Caco-2 (cell line): ENCODE data around the gene MAPT. TPM values are rescaled to one million over a fixed set of nuclear protein-coding genes. Genes with fewer than 3 reads are reported as not detected.

Source experiments
- BruUV-seq: library from RNA; stranded (reverse); fragments of 400-500 nt; replicated peaks from 2 replicates; lab custom pipeline; 2021; lab: Mats Ljungman, UMichigan
- CTCF ChIA-PET: fragments of 300-600 bp; sonication (Branson Sonifier 250); formaldehyde crosslinking; loops from one replicate; lab custom pipeline; 2022; ENCODE audit warnings: antibody characterized with exemption; lab: Charles Lee
- POLR2A ChIA-PET: fragments of 300-600 bp; sonication (Branson Sonifier 250); formaldehyde crosslinking; loops from one replicate; lab custom pipeline; 2022; ENCODE audit warnings: antibody characterized with exemption; lab: Charles Lee
- DNase-seq, 2 experiments: peaks; one replicate each; pipeline versions ENCODE4 v3.0.0 to v3.0.0-alpha.2; 2020 to 2022
- H3K27me3 ChIP-seq: replicated peaks from 2 replicates; pipeline ENCODE4 v1.6.0; 2011; ENCODE audit warnings: low read length; ENCODE audit not compliant: control insufficient read depth, insufficient read depth
- H3K36me3 ChIP-seq: 2 replicates; pipeline ENCODE4 v1.5.1; 2011; ENCODE audit warnings: low read length; ENCODE audit not compliant: control insufficient read depth, insufficient read depth
- H3K4me1 ChIP-seq: fragments of 250-450 bp; sonication (Bioruptor Pico); 2 replicates; pipeline ENCODE4 v1.5.1; 2020; ENCODE audit warnings: mild to moderate bottlenecking
- H3K4me3 ChIP-seq: 2 replicates; pipeline ENCODE4 v1.5.1; 2011; ENCODE audit warnings: low read depth, mild to moderate bottlenecking, control low read depth, low read length
- H3K9me3 ChIP-seq: fragments of 250-450 bp; sonication (Bioruptor Pico); 2 replicates; pipeline ENCODE4 v1.5.1; 2020; ENCODE audit warnings: mild to moderate bottlenecking, moderate library complexity
- H3K27ac Mint-ChIP-seq: one replicate; pipeline ENCODE4 v1.8.0; 2022; ENCODE audit warnings: mixed read lengths; ENCODE audit not compliant: unreplicated experiment
- H3K27me3 Mint-ChIP-seq: one replicate; pipeline ENCODE4 v1.8.0; 2022; ENCODE audit warnings: mixed read lengths; ENCODE audit not compliant: insufficient read depth, unreplicated experiment
- H3K36me3 Mint-ChIP-seq: one replicate; pipeline ENCODE4 v1.8.0; 2022; ENCODE audit warnings: mild to moderate bottlenecking, mixed read lengths; ENCODE audit not compliant: insufficient read depth, unreplicated experiment
- H3K4me1 Mint-ChIP-seq: one replicate; pipeline ENCODE4 v1.8.0; 2022; ENCODE audit warnings: low read depth, mixed read lengths; ENCODE audit not compliant: unreplicated experiment
- H3K4me3 Mint-ChIP-seq: one replicate; pipeline ENCODE4 v1.8.0; 2022; ENCODE audit warnings: mild to moderate bottlenecking, moderate library complexity, mixed read lengths; ENCODE audit not compliant: unreplicated experiment
- H3K9me3 Mint-ChIP-seq: one replicate; pipeline ENCODE4 v1.8.0; 2022; ENCODE audit warnings: mixed read lengths; ENCODE audit not compliant: unreplicated experiment
- intact Hi-C: fragments of 100-400 bp; cut with micrococcal nuclease; formaldehyde crosslinking; loops from one replicate; pipeline ENCODE4 v1.10.0; 2022; ENCODE audit not compliant: unreplicated experiment
- total RNA-seq: library from RNA; stranded (reverse); gene quantifications from 2 replicates; pipeline ENCODE4 v1.2.3, GENCODE V29; 2022
- TF ChIP-seq, protein P1 (sequence below), 2 experiments: fragments of 200-600 bp in 1 of 2; IDR thresholded peaks; 1 replicate in 1 of 2; 2 replicates in 1 of 2; pipeline versions ENCODE4 v1.5.1 to v1.8.0; 2011 to 2022; ENCODE audit warnings: antibody characterized with exemption in 1 of 2, control low read depth in 1 of 2, inconsistent platforms in 1 of 2, low read depth in 1 of 2, low read length in 1 of 2, mild to moderate bottlenecking in 1 of 2, moderate library complexity in 1 of 2; ENCODE audit not compliant: insufficient read depth in 1 of 2, severe bottlenecking in 1 of 2, unreplicated experiment in 1 of 2

Gene MAPT
- total RNA-seq, 1 experiment from 2014 or later = 0.95 TPM

- no peak for DNase-seq
- Mint-ChIP-seq H3K4me1 (peaks cover 14% of the 10 kb centered on the region), H3K4me3 (no peak overlapping the region), H3K36me3 (no peaks in the 10 kb centered on the region), H3K27ac (no peak overlapping the region), H3K9me3 (no peaks in the 10 kb centered on the region), H3K27me3 (no peaks in the 10 kb centered on the region)
- Histone ChIP-seq H3K9me3 (no peaks in the 10 kb centered on the region), H3K36me3 (no peaks in the 10 kb centered on the region), H3K4me1 (peaks cover 16% of the 10 kb centered on the region), H3K27me3 (no peaks in the 10 kb centered on the region), H3K4me3 (no peak overlapping the region)
- intact Hi-C loops = no loop called here
- ChIA-PET POLR2A (no interaction called here), CTCF (no interaction called here)
- BruUV-seq = no TSS peak
- TF ChIP-seq, protein P1, sequence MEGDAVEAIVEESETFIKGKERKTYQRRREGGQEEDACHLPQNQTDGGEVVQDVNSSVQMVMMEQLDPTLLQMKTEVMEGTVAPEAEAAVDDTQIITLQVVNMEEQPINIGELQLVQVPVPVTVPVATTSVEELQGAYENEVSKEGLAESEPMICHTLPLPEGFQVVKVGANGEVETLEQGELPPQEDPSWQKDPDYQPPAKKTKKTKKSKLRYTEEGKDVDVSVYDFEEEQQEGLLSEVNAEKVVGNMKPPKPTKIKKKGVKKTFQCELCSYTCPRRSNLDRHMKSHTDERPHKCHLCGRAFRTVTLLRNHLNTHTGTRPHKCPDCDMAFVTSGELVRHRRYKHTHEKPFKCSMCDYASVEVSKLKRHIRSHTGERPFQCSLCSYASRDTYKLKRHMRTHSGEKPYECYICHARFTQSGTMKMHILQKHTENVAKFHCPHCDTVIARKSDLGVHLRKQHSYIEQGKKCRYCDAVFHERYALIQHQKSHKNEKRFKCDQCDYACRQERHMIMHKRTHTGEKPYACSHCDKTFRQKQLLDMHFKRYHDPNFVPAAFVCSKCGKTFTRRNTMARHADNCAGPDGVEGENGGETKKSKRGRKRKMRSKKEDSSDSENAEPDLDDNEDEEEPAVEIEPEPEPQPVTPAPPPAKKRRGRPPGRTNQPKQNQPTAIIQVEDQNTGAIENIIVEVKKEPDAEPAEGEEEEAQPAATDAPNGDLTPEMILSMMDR (IDR thresholded peaks at IDR 0.05; ENCODE audit: insufficient read depth in 1 of 2, low read depth in 1 of 2, low read length in 1 of 2, severe bottlenecking in 1 of 2, unreplicated experiment in 1 of 2) = no peak
Measured at GRCh38 chr17:45869676-45870341, 24.5 kb upstream of the MAPT start.

GRCh38 chr17:45870342-45870974, 23.9 kb upstream of the MAPT start:
- Mint-ChIP-seq H3K9me3 (no peaks in the 10 kb centered on the region), H3K4me1 (peaks cover 7% of the 10 kb centered on the region), H3K4me3 (no peak overlapping the region), H3K36me3 (no peaks in the 10 kb centered on the region), H3K27me3 (no peaks in the 10 kb centered on the region), H3K27ac (no peak overlapping the region)
- Histone ChIP-seq H3K4me3 (no peak overlapping the region), H3K27me3 (no peaks in the 10 kb centered on the region), H3K9me3 (no peaks in the 10 kb centered on the region), H3K36me3 (no peaks in the 10 kb centered on the region), H3K4me1 (peaks cover 10% of the 10 kb centered on the region)
- BruUV-seq = no TSS peak
- no peak for DNase-seq
- intact Hi-C loops = no loop called here
- TF ChIP-seq, protein P1 (IDR thresholded peaks at IDR 0.05; ENCODE audit: insufficient read depth in 1 of 2, low read depth in 1 of 2, low read length in 1 of 2, severe bottlenecking in 1 of 2, unreplicated experiment in 1 of 2) = no peak
- ChIA-PET CTCF (no interaction called here), POLR2A (interaction anchor here (0.6 kb wide), 2 partner anchors 228 to 553 kb away, joined by 3 read pairs; no protein-coding TSS in a partner anchor)

- H3K27me3 ChIP-seq = no peaks in the 10 kb centered on the region
- no peaks in the 10 kb centered on the region for H3K4me1 ChIP-seq
- H3K9me3 ChIP-seq = no peaks in the 10 kb centered on the region
- H3K9me3 Mint-ChIP-seq = no peaks in the 10 kb centered on the region
- ChIA-PET CTCF (no interaction called here), POLR2A (no interaction called here)
- TF ChIP-seq, protein P1 (IDR thresholded peaks at IDR 0.05; ENCODE audit: insufficient read depth in 1 of 2, low read depth in 1 of 2, low read length in 1 of 2, severe bottlenecking in 1 of 2, unreplicated experiment in 1 of 2) = no peak
- H3K4me1 Mint-ChIP-seq = no peaks in the 10 kb centered on the region
- H3K36me3 ChIP-seq = no peaks in the 10 kb centered on the region
- no TSS peak for BruUV-seq
- no peak overlapping the region for H3K4me3 Mint-ChIP-seq
- no peak overlapping the region for H3K27ac Mint-ChIP-seq
- intact Hi-C loops = no loop called here
- no peak for DNase-seq
- H3K4me3 ChIP-seq = no peak overlapping the region
- H3K36me3 Mint-ChIP-seq = no peaks in the 10 kb centered on the region
- H3K27me3 Mint-ChIP-seq = peaks cover 5% of the 10 kb centered on the region
Measured at GRCh38 chr17:45871718-45872117, 22.6 kb upstream of the MAPT start.
